ENCODE data around the gene SEMA3G.

DNA sequence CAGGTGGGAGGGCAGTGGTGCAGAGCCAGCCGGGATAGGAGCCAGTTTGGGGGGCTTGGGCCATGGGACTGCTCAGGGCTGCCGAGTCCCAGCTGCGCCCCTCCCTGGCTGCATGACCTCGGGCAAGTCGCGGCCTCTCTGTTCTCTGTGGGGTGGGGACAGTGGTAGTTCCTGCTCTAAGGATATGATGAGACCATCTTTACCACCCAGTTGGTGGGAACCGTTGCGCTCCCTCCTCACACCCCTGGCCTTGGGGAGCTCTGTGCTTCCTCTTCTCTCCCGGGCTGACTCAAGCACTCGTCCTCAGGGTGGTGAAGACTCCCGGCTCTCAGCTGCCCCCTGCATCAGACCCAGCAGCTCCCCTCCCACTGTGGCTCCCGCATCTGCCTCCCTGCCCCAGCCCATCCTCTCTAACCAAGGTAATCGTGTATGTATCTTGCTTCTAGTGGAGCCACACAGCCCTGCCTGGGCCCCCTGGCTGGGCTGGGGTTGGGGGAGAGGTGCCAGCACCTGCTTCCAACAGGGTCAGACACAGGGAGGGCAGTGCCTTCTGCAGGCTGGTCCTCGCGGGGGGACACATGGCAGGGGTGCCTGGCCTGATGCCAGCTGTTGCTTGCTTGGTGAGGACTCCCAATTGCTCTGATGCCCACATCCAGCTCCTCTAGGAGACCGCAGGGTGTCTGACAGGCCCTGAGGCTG is 35.1 kb upstream of the SEMA3G start:
- TF ChIP-seq RAD21 (conservative IDR thresholded peaks at IDR 0.05 in 1 of 2, IDR thresholded peaks at IDR 0.05 in 1 of 2) (no peak), MAFK (IDR thresholded peaks at IDR 0.05; ENCODE audit: partially characterized antibody) (no peak), CEBPB (IDR thresholded peaks at IDR 0.05) (no peak), EHF (CRISPR knock-in tag; IDR thresholded peaks at IDR 0.05) (no peak), RFX5 (IDR thresholded peaks at IDR 0.05) (no peak), HOXB13 (CRISPR knock-in tag; IDR thresholded peaks at IDR 0.05; ENCODE audit: low read depth) (no peak)
- TF ChIP-seq, protein P1, sequence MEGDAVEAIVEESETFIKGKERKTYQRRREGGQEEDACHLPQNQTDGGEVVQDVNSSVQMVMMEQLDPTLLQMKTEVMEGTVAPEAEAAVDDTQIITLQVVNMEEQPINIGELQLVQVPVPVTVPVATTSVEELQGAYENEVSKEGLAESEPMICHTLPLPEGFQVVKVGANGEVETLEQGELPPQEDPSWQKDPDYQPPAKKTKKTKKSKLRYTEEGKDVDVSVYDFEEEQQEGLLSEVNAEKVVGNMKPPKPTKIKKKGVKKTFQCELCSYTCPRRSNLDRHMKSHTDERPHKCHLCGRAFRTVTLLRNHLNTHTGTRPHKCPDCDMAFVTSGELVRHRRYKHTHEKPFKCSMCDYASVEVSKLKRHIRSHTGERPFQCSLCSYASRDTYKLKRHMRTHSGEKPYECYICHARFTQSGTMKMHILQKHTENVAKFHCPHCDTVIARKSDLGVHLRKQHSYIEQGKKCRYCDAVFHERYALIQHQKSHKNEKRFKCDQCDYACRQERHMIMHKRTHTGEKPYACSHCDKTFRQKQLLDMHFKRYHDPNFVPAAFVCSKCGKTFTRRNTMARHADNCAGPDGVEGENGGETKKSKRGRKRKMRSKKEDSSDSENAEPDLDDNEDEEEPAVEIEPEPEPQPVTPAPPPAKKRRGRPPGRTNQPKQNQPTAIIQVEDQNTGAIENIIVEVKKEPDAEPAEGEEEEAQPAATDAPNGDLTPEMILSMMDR (IDR thresholded peaks at IDR 0.05) = no peak
- TF ChIP-seq, protein P2, sequence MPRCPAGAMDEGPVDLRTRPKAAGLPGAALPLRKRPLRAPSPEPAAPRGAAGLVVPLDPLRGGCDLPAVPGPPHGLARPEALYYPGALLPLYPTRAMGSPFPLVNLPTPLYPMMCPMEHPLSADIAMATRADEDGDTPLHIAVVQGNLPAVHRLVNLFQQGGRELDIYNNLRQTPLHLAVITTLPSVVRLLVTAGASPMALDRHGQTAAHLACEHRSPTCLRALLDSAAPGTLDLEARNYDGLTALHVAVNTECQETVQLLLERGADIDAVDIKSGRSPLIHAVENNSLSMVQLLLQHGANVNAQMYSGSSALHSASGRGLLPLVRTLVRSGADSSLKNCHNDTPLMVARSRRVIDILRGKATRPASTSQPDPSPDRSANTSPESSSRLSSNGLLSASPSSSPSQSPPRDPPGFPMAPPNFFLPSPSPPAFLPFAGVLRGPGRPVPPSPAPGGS (IDR thresholded peaks at IDR 0.05) = no peak
